DND-41 (cell line): ENCODE measurements around the gene BMP8B.

Experiments
- ATAC-seq: fragments of 200-7000 bp; cut with Tn5 transposase; 3 replicates; pipeline ENCODE4 v1.9.1; 2021; ENCODE audit warnings: low read depth; ENCODE audit not compliant: insufficient read depth
- DNase-seq: peaks from one replicate; pipeline ENCODE4 v3.0.0-alpha.2; 2020
- H2AFZ ChIP-seq: 2 replicates; pipeline ENCODE4 v1.6.0; 2012; ENCODE audit warnings: low read depth, low read length
- H3K27ac ChIP-seq: 2 replicates; pipeline ENCODE4 v1.5.1; 2012; ENCODE audit warnings: low read length, inconsistent platforms
- H3K27me3 ChIP-seq: fragments of 200-600 bp; sonication (generic); 2 replicates; pipeline ENCODE4 v1.6.0; 2012; ENCODE audit warnings: low read length, mild to moderate bottlenecking, inconsistent platforms; ENCODE audit not compliant: insufficient read depth, poor library complexity
- H3K36me3 ChIP-seq: 2 replicates; pipeline ENCODE4 v1.5.1; 2012; ENCODE audit warnings: low read length, inconsistent platforms; ENCODE audit not compliant: insufficient read depth
- H3K4me1 ChIP-seq: 2 replicates; pipeline ENCODE4 v1.5.1; 2012; ENCODE audit warnings: mild to moderate bottlenecking, low read length; ENCODE audit not compliant: insufficient read depth
- H3K4me2 ChIP-seq: 2 replicates; pipeline ENCODE4 v1.6.0; 2012; ENCODE audit warnings: mild to moderate bottlenecking, moderate library complexity, low read length, inconsistent platforms; ENCODE audit not compliant: insufficient read depth
- H3K4me3 ChIP-seq, 2 experiments: fragments of 200-600 bp in 1 of 2; shearing (Covaris generic) in 1 of 2; 2 replicates each; pipeline ENCODE4 v1.5.1; 2012 to 2016; ENCODE audit warnings: inconsistent platforms in 2 of 2, low read length in 2 of 2, mild to moderate bottlenecking in 2 of 2, low read depth in 1 of 2, moderate library complexity in 1 of 2
- H3K79me2 ChIP-seq: 2 replicates; pipeline ENCODE4 v1.6.0; 2012; ENCODE audit warnings: low read length, inconsistent platforms; ENCODE audit not compliant: insufficient read depth
- H3K9ac ChIP-seq: 2 replicates; pipeline ENCODE4 v1.6.0; 2012; ENCODE audit warnings: low read depth, mild to moderate bottlenecking, inconsistent platforms, low read length, moderate library complexity
- H3K9me3 ChIP-seq: 2 replicates; pipeline ENCODE4 v1.5.1; 2012; ENCODE audit warnings: low read length, moderate library complexity, mild to moderate bottlenecking, inconsistent platforms; ENCODE audit not compliant: insufficient read depth, severe bottlenecking
- H4K20me1 ChIP-seq: 2 replicates; pipeline ENCODE4 v1.6.0; 2012; ENCODE audit warnings: low read length; ENCODE audit not compliant: insufficient read depth
- CTCF ChIP-seq: IDR thresholded peaks from 2 replicates; pipeline ENCODE4 v1.5.1; 2012; ENCODE audit warnings: borderline replicate concordance, low read length, moderate library complexity, mild to moderate bottlenecking; ENCODE audit not compliant: poor library complexity, severe bottlenecking; ENCODE audit errors: extremely low read depth
- EZH2 ChIP-seq: IDR thresholded peaks from 3 replicates; pipeline ENCODE4 v1.6.1; 2012; ENCODE audit warnings: borderline replicate concordance, low read depth, mild to moderate bottlenecking, moderate library complexity, low read length, inconsistent platforms; ENCODE audit not compliant: severe bottlenecking

BMP8B gene

GRCh38 chr1:39754026-39754570, 34.6 kb downstream of the BMP8B start:
- no peaks in the 10 kb centered on the region for H3K4me1 ChIP-seq
- no peak for TF ChIP-seq CTCF
- TF ChIP-seq EZH2, result no peak
- no peaks in the 10 kb centered on the region for H3K9me3 ChIP-seq
- H3K27ac ChIP-seq, result no peak overlapping the region
- H3K36me3 ChIP-seq, result peaks cover 48% of the 10 kb centered on the region
- no peaks in the 10 kb centered on the region for H3K79me2 ChIP-seq
- no peak overlapping the region for H3K9ac ChIP-seq
- no peak overlapping the region for H2AFZ ChIP-seq
- no peak overlapping the region for H3K4me2 ChIP-seq
- no peak overlapping the region for H3K4me3 ChIP-seq
- ATAC-seq (no peak), DNase-seq (no peak)
- H4K20me1 ChIP-seq, result peaks cover 4% of the 10 kb centered on the region; the same call in 1 of the 2 replicates
- H3K27me3 ChIP-seq, result no peaks in the 10 kb centered on the region

GRCh38 chr1:39753132-39754025, 35.3 kb downstream of the BMP8B start:
- no peaks in the 10 kb centered on the region for H3K4me1 ChIP-seq
- no peak for TF ChIP-seq CTCF
- TF ChIP-seq EZH2, result no peak
- H3K9ac ChIP-seq, result no peak overlapping the region
- H3K4me3 ChIP-seq, result no peak overlapping the region
- H3K4me2 ChIP-seq, result no peak overlapping the region
- DNase-seq (no peak), ATAC-seq (no peak)
- no peaks in the 10 kb centered on the region for H3K79me2 ChIP-seq
- no peak overlapping the region for H3K27ac ChIP-seq
- H4K20me1 ChIP-seq, result peaks cover 8% of the 10 kb centered on the region; the same call in 1 of the 2 replicates
- no peak overlapping the region for H2AFZ ChIP-seq
- H3K9me3 ChIP-seq, result no peaks in the 10 kb centered on the region
- H3K27me3 ChIP-seq, result no peaks in the 10 kb centered on the region
- H3K36me3 ChIP-seq, result peaks cover 51% of the 10 kb centered on the region

GRCh38 chr1:39752703-39753102, 36.0 kb downstream of the BMP8B start:
- no peaks in the 10 kb centered on the region for H3K79me2 ChIP-seq

More at GRCh38 chr1:39752703-39753102, 36.0 kb downstream of the BMP8B start:
- ATAC-seq (no peak), DNase-seq (no peak)
- H3K4me2 ChIP-seq, result no peak overlapping the region
- no peak overlapping the region for H3K9ac ChIP-seq
- no peak overlapping the region for H3K27ac ChIP-seq
- TF ChIP-seq CTCF (no peak), EZH2 (no peak)
- no peak overlapping the region for H3K4me3 ChIP-seq
- H3K36me3 ChIP-seq, result peaks cover 51% of the 10 kb centered on the region
- H2AFZ ChIP-seq, result no peak overlapping the region
- no peaks in the 10 kb centered on the region for H3K4me1 ChIP-seq
- no peaks in the 10 kb centered on the region for H3K9me3 ChIP-seq
- no peaks in the 10 kb centered on the region for H3K27me3 ChIP-seq
- peaks cover 8% of the 10 kb centered on the region; the same call in 1 of the 2 replicates for H4K20me1 ChIP-seq
